BLaER1 treated with 17β-estradiol and CSF1 and Interleukin-3, amounts not matched to agents 10 nM and 100 nM (cell line): ENCODE measurements around the gene LMBR1.
A peak's percentile ranks its signal among the peaks of the same experiment; 100 is the strongest.

Source experiments
- H3K27ac ChIP-seq, 11 experiments: shearing (Covaris generic); formaldehyde crosslinking; 2 replicates each; pipeline ENCODE4 v1.8.1; 2022
- H3K27me3 ChIP-seq, 11 experiments: shearing (Covaris generic); formaldehyde crosslinking; 2 replicates each; pipeline ENCODE4 v1.8.1; 2022
- H3K36me3 ChIP-seq, 11 experiments: shearing (Covaris generic); formaldehyde crosslinking; 2 replicates each; pipeline ENCODE4 v1.8.1; 2022
- H3K4me1 ChIP-seq, 10 experiments: shearing (Covaris generic); formaldehyde crosslinking; 2 replicates each; pipeline ENCODE4 v1.8.1; 2022
- H3K4me2 ChIP-seq, 11 experiments: shearing (Covaris generic); formaldehyde crosslinking; 2 replicates each; pipeline ENCODE4 v1.8.1; 2022
- H3K4me3 ChIP-seq, 10 experiments: shearing (Covaris generic); formaldehyde crosslinking; 2 replicates each; pipeline ENCODE4 v1.8.1; 2022
- H3K9ac ChIP-seq, 11 experiments: shearing (Covaris generic); formaldehyde crosslinking; 2 replicates each; pipeline ENCODE4 v1.8.1; 2022
- H3K9me3 ChIP-seq, 11 experiments: shearing (Covaris generic); formaldehyde crosslinking; replicated peaks in 1 of 11; 2 replicates each; pipeline ENCODE4 v1.8.1; 2022
- H4K20me1 ChIP-seq, 11 experiments: shearing (Covaris generic); formaldehyde crosslinking; 2 replicates each; pipeline ENCODE4 v1.8.1; 2022
- Cebpa-rat ChIP-seq, 11 experiments: shearing (Covaris generic); IDR thresholded peaks; 2 replicates each; pipeline ENCODE4 v1.8.1; 2022

Gene LMBR1

GRCh38 chr7:156802214-156802613 lies 90.8 kb downstream of the LMBR1 start:
- Histone ChIP-seq H3K9me3 (peaks cover 0 to 2% (median 0%) of the 10 kb centered on the region in 11 experiments; a peak in 2 of 22 replicates), H3K4me2 (no peak overlapping the region), H3K4me1 (no peaks in the 10 kb centered on the region), H3K27ac (no peak overlapping the region), H4K20me1 (peaks cover 0 to 29% (median 0%) of the 10 kb centered on the region in 11 experiments; a peak in 4 of 22 replicates), H3K36me3 (peaks cover 10 to 77% (median 31%) of the 10 kb centered on the region in 11 experiments; a peak in 20 of 22 replicates), H3K27me3 (no peaks in the 10 kb centered on the region), H3K4me3 (no peak overlapping the region), H3K9ac (no peak overlapping the region)
- TF ChIP-seq Cebpa-rat (IDR thresholded peaks at IDR 0.05) = no peak

DNA sequence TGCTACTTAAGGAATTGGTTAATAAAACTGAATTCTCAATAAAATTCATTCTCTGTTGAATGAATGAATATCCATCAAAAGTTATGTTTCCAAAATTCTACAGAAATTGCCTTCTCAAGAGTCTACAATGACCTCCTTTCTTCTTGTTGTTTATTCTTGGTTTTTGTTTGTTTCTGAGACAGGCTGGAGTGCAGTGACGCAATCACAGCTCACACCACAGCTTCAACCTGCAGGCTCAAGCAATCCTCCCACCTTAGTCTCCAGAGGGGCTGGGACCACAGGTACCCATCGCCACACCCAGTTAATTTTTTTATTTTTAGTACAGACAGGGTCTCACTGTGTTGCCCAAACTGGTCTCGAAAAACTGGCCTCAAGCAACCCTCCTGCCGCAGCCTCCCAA lies 97.6 kb downstream of the LMBR1 start:
- H3K27me3 ChIP-seq = no peaks in the 10 kb centered on the region
- TF ChIP-seq Cebpa-rat (IDR thresholded peaks at IDR 0.05) = peak in 1 of 11 experiments; percentile 51; a peak in 1 of 22 replicates
- peaks cover 0 to 27% (median 0%) of the 10 kb centered on the region in 11 experiments; a peak in 4 of 22 replicates for H4K20me1 ChIP-seq
- no peaks in the 10 kb centered on the region for H3K4me1 ChIP-seq
- H3K4me3 ChIP-seq = no peak overlapping the region
- H3K36me3 ChIP-seq = peaks cover 22 to 71% (median 44%) of the 10 kb centered on the region in 11 experiments
- H3K9ac ChIP-seq = no peak overlapping the region
- no peaks in the 10 kb centered on the region for H3K9me3 ChIP-seq
- H3K4me2 ChIP-seq = no peak overlapping the region
- no peak overlapping the region for H3K27ac ChIP-seq

- TF ChIP-seq Cebpa-rat (IDR thresholded peaks at IDR 0.05) = no peak
Measured at GRCh38 chr7:156793334-156793733, 99.6 kb downstream of the LMBR1 start.

GRCh38 chr7:156792611-156793010 lies 100.4 kb downstream of the LMBR1 start:
- Histone ChIP-seq H3K27ac (no peak overlapping the region), H3K36me3 (peaks cover 22 to 64% (median 39%) of the 10 kb centered on the region in 11 experiments), H3K9me3 (no peaks in the 10 kb centered on the region), H3K9ac (no peak overlapping the region), H3K4me3 (no peak overlapping the region), H3K27me3 (no peaks in the 10 kb centered on the region), H4K20me1 (peaks cover 0 to 10% (median 0%) of the 10 kb centered on the region in 11 experiments; a peak in 3 of 22 replicates), H3K4me1 (no peaks in the 10 kb centered on the region), H3K4me2 (no peak overlapping the region)
- no peak for TF ChIP-seq Cebpa-rat (IDR thresholded peaks at IDR 0.05)

More at GRCh38 chr7:156793334-156793733, 99.6 kb downstream of the LMBR1 start:
- no peak overlapping the region for H3K27ac ChIP-seq
- H3K4me3 ChIP-seq = no peak overlapping the region
- H3K27me3 ChIP-seq = no peaks in the 10 kb centered on the region
- H3K4me2 ChIP-seq = no peak overlapping the region
- H3K9ac ChIP-seq = no peak overlapping the region
- H3K4me1 ChIP-seq = no peaks in the 10 kb centered on the region
- H4K20me1 ChIP-seq = peaks cover 0 to 16% (median 0%) of the 10 kb centered on the region in 11 experiments; a peak in 4 of 22 replicates
- no peaks in the 10 kb centered on the region for H3K9me3 ChIP-seq
- peaks cover 22 to 62% (median 34%) of the 10 kb centered on the region in 11 experiments for H3K36me3 ChIP-seq

- H3K4me3 ChIP-seq = no peak overlapping the region
- no peak overlapping the region for H3K27ac ChIP-seq
- H3K9ac ChIP-seq = no peak overlapping the region
- H3K36me3 ChIP-seq = peaks cover 16 to 59% (median 32%) of the 10 kb centered on the region in 11 experiments
- no peaks in the 10 kb centered on the region for H3K27me3 ChIP-seq
- H4K20me1 ChIP-seq = peaks cover 0 to 5% (median 0%) of the 10 kb centered on the region in 11 experiments; a peak in 1 of 22 replicates
- no peak for TF ChIP-seq Cebpa-rat (IDR thresholded peaks at IDR 0.05)
- H3K4me2 ChIP-seq = no peak overlapping the region
- H3K9me3 ChIP-seq = no peaks in the 10 kb centered on the region
- no peaks in the 10 kb centered on the region for H3K4me1 ChIP-seq
Measured at GRCh38 chr7:156791241-156791640, 101.7 kb downstream of the LMBR1 start.

GRCh38 chr7:156790264-156790663 lies 102.7 kb downstream of the LMBR1 start:
- Histone ChIP-seq H3K9ac (no peak overlapping the region), H3K4me2 (no peak overlapping the region), H3K4me3 (no peak overlapping the region), H3K36me3 (peaks cover 11 to 54% (median 23%) of the 10 kb centered on the region in 11 experiments; a peak in 21 of 22 replicates), H3K9me3 (no peaks in the 10 kb centered on the region), H3K27me3 (no peaks in the 10 kb centered on the region), H4K20me1 (0 out of 22 replicates have a peak, but pooled peaks cover 0 to 5% (median 0%) of the 10 kb centered on the region in 11 experiments), H3K4me1 (no peaks in the 10 kb centered on the region), H3K27ac (no peak overlapping the region)
- TF ChIP-seq Cebpa-rat (IDR thresholded peaks at IDR 0.05) = no peak

GRCh38 chr7:156785998-156786543 lies 106.9 kb downstream of the LMBR1 start:
- Histone ChIP-seq H3K9ac (no peak overlapping the region), H3K27ac (no peak overlapping the region), H3K4me2 (no peak overlapping the region), H4K20me1 (0 out of 22 replicates have a peak, but pooled peaks cover 0 to 8% (median 0%) of the 10 kb centered on the region in 11 experiments), H3K27me3 (no peaks in the 10 kb centered on the region), H3K4me3 (no peak overlapping the region), H3K9me3 (no peaks in the 10 kb centered on the region), H3K4me1 (peaks cover 3 to 10% (median 6%) of the 10 kb centered on the region in 10 experiments; a peak in 19 of 20 replicates), H3K36me3 (peaks cover 18 to 64% (median 32%) of the 10 kb centered on the region in 11 experiments; a peak in 19 of 22 replicates)
- no peak for TF ChIP-seq Cebpa-rat (IDR thresholded peaks at IDR 0.05)

GRCh38 chr7:156783864-156784263 lies 109.1 kb downstream of the LMBR1 start:
- no peaks in the 10 kb centered on the region for H3K9me3 ChIP-seq
- H3K27me3 ChIP-seq = no peaks in the 10 kb centered on the region
- H4K20me1 ChIP-seq = peaks cover 0 to 8% (median 0%) of the 10 kb centered on the region in 11 experiments; a peak in 2 of 22 replicates

GRCh38 chr7:156781972-156782371 lies 111.0 kb downstream of the LMBR1 start:
- peaks cover 0 to 8% (median 0%) of the 10 kb centered on the region in 11 experiments; a peak in 2 of 22 replicates for H4K20me1 ChIP-seq
- H3K27me3 ChIP-seq = no peaks in the 10 kb centered on the region
- peaks cover 8 to 24% (median 12%) of the 10 kb centered on the region in 10 experiments; a peak in 19 of 20 replicates for H3K4me1 ChIP-seq
- no peak overlapping the region for H3K4me3 ChIP-seq
- H3K9me3 ChIP-seq = no peaks in the 10 kb centered on the region
- peaks cover 21 to 57% (median 34%) of the 10 kb centered on the region in 11 experiments; a peak in 20 of 22 replicates for H3K36me3 ChIP-seq
- H3K9ac ChIP-seq = no peak overlapping the region
- no peak for TF ChIP-seq Cebpa-rat (IDR thresholded peaks at IDR 0.05)
- H3K4me2 ChIP-seq = peak overlapping the region in 2 of 11 experiments; percentile 49 to 62; a peak in 2 of 22 replicates
- no peak overlapping the region for H3K27ac ChIP-seq

More at GRCh38 chr7:156783864-156784263, 109.1 kb downstream of the LMBR1 start:
- H3K4me1 ChIP-seq = peaks cover 8 to 20% (median 12%) of the 10 kb centered on the region in 10 experiments; a peak in 19 of 20 replicates
- H3K27ac ChIP-seq = no peak overlapping the region
- H3K4me2 ChIP-seq = no peak overlapping the region
- TF ChIP-seq Cebpa-rat (IDR thresholded peaks at IDR 0.05) = no peak
- no peak overlapping the region for H3K4me3 ChIP-seq
- no peak overlapping the region for H3K9ac ChIP-seq
- H3K36me3 ChIP-seq = peaks cover 18 to 62% (median 32%) of the 10 kb centered on the region in 11 experiments; a peak in 20 of 22 replicates
